ENCODE results near the gene FAM83F. TPM values are rescaled to one million over a fixed set of nuclear protein-coding genes. Genes with fewer than 3 reads are reported as not detected.

Gene FAM83F
- total RNA-seq, 1 experiment from 2014 or later = 8.1 TPM

- H3K9me3 ChIP-seq (ENCODE audit: insufficient read depth, low read depth) = no peaks in the 10 kb centered on the region
- no peak for TF ChIP-seq EZH2 (IDR thresholded peaks at IDR 0.05; ENCODE audit: low read depth)
- TF ChIP-seq CTCF (conservative IDR thresholded peaks at IDR 0.05) = no peak
- H3K79me2 ChIP-seq (ENCODE audit: low read depth) = peaks cover 11% of the 10 kb centered on the region
- H4K20me1 ChIP-seq (ENCODE audit: insufficient read depth) = no peaks in the 10 kb centered on the region; the same call in 1 of the 2 replicates
- intact Hi-C loops (cut with micrococcal nuclease; ENCODE audit: unreplicated experiment) = no loop called here
- no TSS peak for BruUV-seq (replicated peaks)
- H3K36me3 ChIP-seq (ENCODE audit: low read depth) = no peaks in the 10 kb centered on the region
- H3K27me3 ChIP-seq (ENCODE audit: insufficient read depth, low read depth) = no peaks in the 10 kb centered on the region; the same call in 1 of the 2 replicates
- H3F3A ChIP-seq (ENCODE audit: insufficient read depth, low read depth) = peaks cover 3% of the 10 kb centered on the region; the same call in 1 of the 2 replicates
- CTCF ChIA-PET = no interaction called here
- H3K27ac ChIP-seq = no peak overlapping the region
- no peak for DNase-seq
- 0 out of 2 replicates have a peak overlapping the region, but pooled peaks have one; percentile 15 for H3K4me2 ChIP-seq
- peaks cover 29% of the 10 kb centered on the region for H3K4me1 ChIP-seq (replicated peaks; ENCODE audit: insufficient read depth)
- H3K9me2 ChIP-seq (ENCODE audit: insufficient read depth) = no peaks in the 10 kb centered on the region
- H2AFZ ChIP-seq = no peak overlapping the region
- POLR2A ChIA-PET (ENCODE audit: unreplicated experiment) = no interaction called here
- H3K4me3 ChIP-seq = no peak overlapping the region
Observed at GRCh38 chr22:40041366-40042137, 46.8 kb downstream of the FAM83F start.

DNA sequence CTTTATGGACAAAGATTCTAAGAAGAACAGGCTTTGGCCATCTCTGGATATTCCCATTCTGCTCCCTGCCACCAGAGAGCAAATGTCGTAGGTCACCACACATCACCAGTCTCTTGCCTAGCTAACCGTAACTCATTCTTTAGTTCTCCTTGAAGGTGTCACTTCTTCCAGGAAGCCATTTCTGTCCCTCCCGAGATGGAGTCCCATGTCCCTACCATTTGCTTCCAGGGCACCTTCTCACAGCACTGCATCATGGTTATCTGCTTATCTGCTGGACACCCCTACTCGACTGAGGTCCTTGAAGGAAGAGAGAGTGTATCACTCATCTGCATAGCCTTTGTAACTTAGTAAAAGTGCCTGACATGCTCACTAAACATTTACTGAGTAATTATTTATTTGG lies 47.6 kb downstream of the FAM83F start:
- Histone ChIP-seq H3F3A (ENCODE audit: insufficient read depth, low read depth) (peaks cover 3% of the 10 kb centered on the region; the same call in 1 of the 2 replicates), H3K27me3 (ENCODE audit: insufficient read depth, low read depth) (no peaks in the 10 kb centered on the region; the same call in 1 of the 2 replicates), H3K36me3 (ENCODE audit: low read depth) (no peaks in the 10 kb centered on the region), H3K9me2 (ENCODE audit: insufficient read depth) (no peaks in the 10 kb centered on the region), H3K4me1 (replicated peaks; ENCODE audit: insufficient read depth) (peaks cover 29% of the 10 kb centered on the region), H3K9me3 (ENCODE audit: insufficient read depth, low read depth) (no peaks in the 10 kb centered on the region), H3K4me3 (no peak overlapping the region), H3K27ac (no peak overlapping the region), H3K4me2 (no peak overlapping the region), H4K20me1 (ENCODE audit: insufficient read depth) (peaks cover 7% of the 10 kb centered on the region), H2AFZ (no peak overlapping the region), H3K79me2 (ENCODE audit: low read depth) (peaks cover 18% of the 10 kb centered on the region)
- intact Hi-C loops (cut with micrococcal nuclease; ENCODE audit: unreplicated experiment) = no loop called here
- CTCF ChIA-PET = no interaction called here
- POLR2A ChIA-PET (ENCODE audit: unreplicated experiment) = no interaction called here
- no TSS peak for BruUV-seq (replicated peaks)
- no peak for TF ChIP-seq CTCF (conservative IDR thresholded peaks at IDR 0.05)
- no peak for TF ChIP-seq EZH2 (IDR thresholded peaks at IDR 0.05; ENCODE audit: low read depth)
- DNase-seq = no peak

- no peaks in the 10 kb centered on the region for H3K9me3 ChIP-seq (ENCODE audit: insufficient read depth, low read depth)
- peaks cover 8% of the 10 kb centered on the region; the same call in 1 of the 2 replicates for H3F3A ChIP-seq (ENCODE audit: insufficient read depth, low read depth)
- no peak overlapping the region for H3K27ac ChIP-seq
- peaks cover 14% of the 10 kb centered on the region for H4K20me1 ChIP-seq (ENCODE audit: insufficient read depth)
- H3K4me2 ChIP-seq = peak overlapping the region; percentile 86
- intact Hi-C loops (cut with micrococcal nuclease; ENCODE audit: unreplicated experiment) = no loop called here
- ChIA-PET POLR2A (ENCODE audit: unreplicated experiment) (interaction anchor here (0.6 to 1.6 kb wide), 4 partner anchors 134 to 1330 kb away, joined by 4 to 25 read pairs (median 9); partner anchors contain the start of genes RPS19BP1 and TNRC6B), CTCF (no interaction called here)
- peak in 1 of 2 experiments; percentile 48 for DNase-seq
- TF ChIP-seq CTCF (conservative IDR thresholded peaks at IDR 0.05) (no peak), EZH2 (IDR thresholded peaks at IDR 0.05; ENCODE audit: low read depth) (no peak)
- H3K79me2 ChIP-seq (ENCODE audit: low read depth) = peaks cover 26% of the 10 kb centered on the region
- no TSS peak for BruUV-seq (replicated peaks)
- H2AFZ ChIP-seq = no peak overlapping the region
- H3K36me3 ChIP-seq (ENCODE audit: low read depth) = no peaks in the 10 kb centered on the region
- H3K27me3 ChIP-seq (ENCODE audit: insufficient read depth, low read depth) = no peaks in the 10 kb centered on the region; the same call in 1 of the 2 replicates
- peaks cover 29% of the 10 kb centered on the region for H3K4me1 ChIP-seq (replicated peaks; ENCODE audit: insufficient read depth)
- H3K9me2 ChIP-seq (ENCODE audit: insufficient read depth) = no peaks in the 10 kb centered on the region
- H3K4me3 ChIP-seq = no peak overlapping the region; the same call in 1 of the 2 replicates
Observed at GRCh38 chr22:40043081-40043480, 48.3 kb downstream of the FAM83F start.
